Activated CD8-positive, alpha-beta memory T cell treated with anti-CD3 and anti-CD28 coated beads for 24 hours (primary cell): ENCODE measurements around the gene TAS2R3.

Source experiments
- DNase-seq: peaks from one replicate; pipeline ENCODE4 v3.0.0-alpha.2; 2020

Gene TAS2R3

DNA sequence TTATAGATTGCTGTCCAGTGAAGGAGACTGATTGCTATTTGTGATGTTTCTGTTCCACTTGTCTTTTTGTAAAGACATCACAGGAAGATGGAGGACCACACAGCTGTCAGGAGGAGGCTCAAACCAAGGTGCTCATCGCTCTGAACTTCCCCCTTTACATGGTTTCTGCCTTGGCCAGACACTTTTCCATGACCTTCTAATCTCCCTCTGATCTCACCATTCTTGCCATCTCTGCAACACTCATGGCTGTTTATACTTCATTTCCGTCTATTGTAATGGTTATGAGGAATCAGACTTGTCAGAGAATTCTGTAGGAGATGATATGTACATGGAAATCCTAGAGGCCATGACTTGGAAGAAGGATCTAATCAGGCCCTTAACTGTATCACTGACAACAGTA is 24.4 kb downstream of the TAS2R3 start:
- DNase-seq = no peak

GRCh38 chr7:141789917-141790316 is 26.0 kb downstream of the TAS2R3 start, which contains the start of gene TAS2R5:
Gene TAS2R5 (plus strand): TSS chr7:141790217. CDS start chr7:141790362, 145 bp downstream.
- no peak for DNase-seq

- no peak for DNase-seq
Observed at GRCh38 chr7:141792526-141792925, 28.6 kb downstream of the TAS2R3 start.
